HEK293 (cell line): ENCODE measurements around the gene NRSN2.
A peak's percentile ranks its signal among the peaks of the same experiment; 100 is the strongest.
"Not testable (repeated sequence)": the region's sequence is repeated elsewhere in the genome, so short reads cannot be mapped to it uniquely, and the experiment has no call there.

Experiments used
- CTCF ChIA-PET: fragments of 350-600 bp; formaldehyde crosslinking; extraction: SDS; loops from one replicate; lab custom pipeline; 2021; ENCODE audit warnings: antibody characterized with exemption; lab: Yijun Ruan, JAX
- POLR2A ChIA-PET: fragments of 300-600 bp; formaldehyde crosslinking; extraction: SDS; loops from one replicate; lab custom pipeline; 2020; ENCODE audit warnings: antibody characterized with exemption, inconsistent platforms; lab: Yijun Ruan, JAX
- H3K27ac ChIP-seq: fragments of 200-500 bp; sonication (Bioruptor generic); 2 replicates; pipeline ENCODE4 v1.5.1; 2014; ENCODE audit warnings: low read depth, low read length, control low read depth, inconsistent platforms; ENCODE audit errors: extremely low read depth
- H3K36me3 ChIP-seq, 2 experiments: fragments of 200-500 bp in 1 of 2; sonication (Bioruptor generic) in 1 of 2; 1 replicate in 1 of 2; 2 replicates in 1 of 2; pipeline ENCODE4 v1.5.1; 2014 to 2017; ENCODE audit warnings: inconsistent platforms in 2 of 2, low read length in 2 of 2; ENCODE audit not compliant: control insufficient read depth in 2 of 2, insufficient read depth in 1 of 2
- H3K4me1 ChIP-seq: fragments of 200-500 bp; sonication (Bioruptor generic); 2 replicates; pipeline ENCODE4 v1.5.1; 2014; ENCODE audit warnings: mild to moderate bottlenecking, low read length, inconsistent platforms; ENCODE audit not compliant: control insufficient read depth, insufficient read depth
- H3K4me3 ChIP-seq: 2 replicates; pipeline ENCODE4 v1.5.1; 2011; ENCODE audit warnings: low read depth, mild to moderate bottlenecking, control low read depth, low read length, moderate library complexity
- H3K9me3 ChIP-seq: fragments of 200-500 bp; sonication (Bioruptor generic); 2 replicates; pipeline ENCODE4 v1.5.1; 2014; ENCODE audit warnings: low read depth, low read length, inconsistent platforms; ENCODE audit not compliant: control insufficient read depth, insufficient read depth
- KLF8 ChIP-seq: fragments of 450-650 bp; formaldehyde crosslinking; IDR thresholded peaks from 2 replicates; pipeline ENCODE4 v1.5.1; 2016; ENCODE audit warnings: missing biosample characterization, missing genetic modification characterization
- SCRT1 ChIP-seq: fragments of 450-650 bp; formaldehyde crosslinking; IDR thresholded peaks from 2 replicates; pipeline ENCODE4 v1.5.1; 2016; ENCODE audit warnings: missing biosample characterization, missing genetic modification characterization, borderline replicate concordance
- SP2 ChIP-seq: fragments of 450-650 bp; formaldehyde crosslinking; IDR thresholded peaks from 2 replicates; pipeline ENCODE4 v1.5.1; 2016; ENCODE audit warnings: missing biosample characterization, missing genetic modification characterization
- ZIC2 ChIP-seq: fragments of 450-650 bp; formaldehyde crosslinking; IDR thresholded peaks from 2 replicates; pipeline ENCODE4 v1.5.1; 2016; ENCODE audit warnings: missing biosample characterization, missing genetic modification characterization
- ZNF121 ChIP-seq: fragments of 450-650 bp; formaldehyde crosslinking; IDR thresholded peaks from 2 replicates; pipeline ENCODE4 v1.5.1; 2016; ENCODE audit warnings: missing biosample characterization, missing genetic modification characterization
- ZNF132 ChIP-seq: fragments of 450-650 bp; formaldehyde crosslinking; IDR thresholded peaks from 2 replicates; pipeline ENCODE4 v1.5.1; 2017; ENCODE audit warnings: missing biosample characterization, missing genetic modification characterization, borderline replicate concordance
- ZNF2 ChIP-seq: fragments of 450-650 bp; formaldehyde crosslinking; IDR thresholded peaks from 2 replicates; pipeline ENCODE4 v1.5.1; 2016; ENCODE audit warnings: missing biosample characterization, missing genetic modification characterization
- ZNF23 ChIP-seq: fragments of 450-650 bp; formaldehyde crosslinking; IDR thresholded peaks from 2 replicates; pipeline ENCODE4 v1.5.1; 2016; ENCODE audit warnings: missing biosample characterization, missing genetic modification characterization, borderline replicate concordance
- ZNF24 ChIP-seq: fragments of 450-650 bp; formaldehyde crosslinking; IDR thresholded peaks from 2 replicates; pipeline ENCODE4 v1.5.1; 2016; ENCODE audit warnings: missing biosample characterization, missing genetic modification characterization
- ZNF366 ChIP-seq: fragments of 450-650 bp; formaldehyde crosslinking; conservative IDR thresholded peaks from 2 replicates; pipeline ENCODE4 v1.5.1; 2016; ENCODE audit warnings: missing biosample characterization, missing genetic modification characterization
- ZNF510 ChIP-seq: fragments of 450-650 bp; formaldehyde crosslinking; IDR thresholded peaks from 2 replicates; pipeline ENCODE4 v1.5.1; 2018; ENCODE audit warnings: mild to moderate bottlenecking, missing genetic modification characterization, missing biosample characterization; ENCODE audit not compliant: insufficient replicate concordance
- ZNF529 ChIP-seq: fragments of 450-650 bp; formaldehyde crosslinking; IDR thresholded peaks from 2 replicates; pipeline ENCODE4 v1.5.1; 2017; ENCODE audit warnings: missing genetic modification characterization, missing biosample characterization; ENCODE audit not compliant: insufficient replicate concordance
- ZNF549 ChIP-seq: fragments of 450-650 bp; IDR thresholded peaks from 2 replicates; pipeline ENCODE4 v1.5.1; 2018; ENCODE audit warnings: missing biosample characterization, missing genetic modification characterization, mild to moderate bottlenecking, inconsistent platforms, moderate library complexity
- ZNF558 ChIP-seq: fragments of 450-650 bp; formaldehyde crosslinking; IDR thresholded peaks from 2 replicates; pipeline ENCODE4 v1.5.1; 2016; ENCODE audit warnings: missing biosample characterization, missing genetic modification characterization
- ZNF660 ChIP-seq: fragments of 450-650 bp; IDR thresholded peaks from 2 replicates; pipeline ENCODE4 v1.5.1; 2018; ENCODE audit warnings: missing biosample characterization, mild to moderate bottlenecking, missing genetic modification characterization
- ZNF670 ChIP-seq: fragments of 450-650 bp; formaldehyde crosslinking; IDR thresholded peaks from 2 replicates; pipeline ENCODE4 v1.5.1; 2016; ENCODE audit warnings: missing biosample characterization, missing genetic modification characterization, low read depth
- ZNF776 ChIP-seq: fragments of 450-650 bp; formaldehyde crosslinking; IDR thresholded peaks from 2 replicates; pipeline ENCODE4 v1.5.0; 2017; ENCODE audit warnings: missing biosample characterization, missing genetic modification characterization, borderline replicate concordance
- ZNF830 ChIP-seq: fragments of 450-650 bp; IDR thresholded peaks from 2 replicates; pipeline ENCODE4 v1.5.0; 2018; ENCODE audit warnings: missing biosample characterization, missing genetic modification characterization, low read depth, mild to moderate bottlenecking, moderate library complexity
- TF ChIP-seq, protein P1 (sequence below): fragments of 450-650 bp; IDR thresholded peaks from 2 replicates; pipeline ENCODE4 v1.5.1; 2018; ENCODE audit warnings: missing biosample characterization, missing genetic modification characterization
- TF ChIP-seq, protein P2 (sequence below): fragments of 450-650 bp; formaldehyde crosslinking; IDR thresholded peaks from 2 replicates; pipeline ENCODE4 v1.5.1; 2016; ENCODE audit warnings: missing biosample characterization, missing genetic modification characterization
- TF ChIP-seq, protein P3 (sequence below): fragments of 450-650 bp; formaldehyde crosslinking; IDR thresholded peaks from 2 replicates; pipeline ENCODE4 v1.5.1; 2017; ENCODE audit warnings: missing biosample characterization, missing genetic modification characterization
- TF ChIP-seq, protein P4 (sequence below): fragments of 450-650 bp; IDR thresholded peaks from 2 replicates; pipeline ENCODE4 v1.5.1; 2018; ENCODE audit warnings: missing biosample characterization, mild to moderate bottlenecking, missing genetic modification characterization

NRSN2 gene

DNA sequence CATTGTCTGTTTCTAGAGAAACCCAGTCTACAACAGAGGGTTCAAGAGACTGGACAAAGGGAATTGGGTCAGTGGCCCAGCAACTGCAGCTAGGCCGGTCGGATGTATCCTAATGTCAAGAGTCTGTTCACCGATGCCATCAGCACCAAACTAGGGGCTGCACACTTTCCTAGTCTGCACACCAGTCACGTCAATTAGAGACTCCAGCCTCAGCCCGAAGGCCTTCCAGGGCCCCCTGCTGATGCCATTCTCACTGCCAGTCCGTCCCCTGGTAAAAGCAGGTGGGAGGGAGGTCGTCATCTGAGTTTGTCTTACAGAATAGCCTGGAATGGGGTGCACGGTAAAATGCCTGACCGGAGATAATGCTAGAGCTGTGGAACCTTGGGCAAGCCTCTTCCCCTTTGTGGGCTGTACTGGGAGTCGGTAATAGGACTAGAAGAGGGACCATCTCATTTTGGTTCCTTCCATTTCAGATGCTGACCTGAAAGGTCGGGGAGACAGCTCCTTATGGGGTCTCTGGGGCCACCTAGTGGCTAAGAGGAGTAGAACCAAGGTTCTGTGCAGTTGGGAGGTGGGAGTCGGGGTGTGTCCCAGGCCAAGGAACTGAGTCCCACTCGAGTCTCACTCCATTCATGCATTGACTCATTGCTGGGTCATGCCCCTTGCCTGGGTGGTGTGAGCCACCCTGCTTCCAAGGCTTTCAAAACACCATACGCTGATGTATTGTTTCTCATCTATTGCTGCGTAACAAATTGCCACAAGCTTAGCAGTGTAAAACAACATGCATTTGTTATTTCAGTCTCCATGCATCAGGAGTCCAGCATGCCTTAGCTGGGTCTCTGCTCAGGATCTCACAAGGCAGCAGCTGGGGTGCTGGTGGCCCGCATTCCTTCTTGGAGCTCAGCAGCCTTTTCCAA, 16.4 kb upstream of the NRSN2 start (continued):
- TF ChIP-seq ZNF23 (tag by site-specific recombination) (no peak), ZNF2 (tag by site-specific recombination) (no peak)

DNA sequence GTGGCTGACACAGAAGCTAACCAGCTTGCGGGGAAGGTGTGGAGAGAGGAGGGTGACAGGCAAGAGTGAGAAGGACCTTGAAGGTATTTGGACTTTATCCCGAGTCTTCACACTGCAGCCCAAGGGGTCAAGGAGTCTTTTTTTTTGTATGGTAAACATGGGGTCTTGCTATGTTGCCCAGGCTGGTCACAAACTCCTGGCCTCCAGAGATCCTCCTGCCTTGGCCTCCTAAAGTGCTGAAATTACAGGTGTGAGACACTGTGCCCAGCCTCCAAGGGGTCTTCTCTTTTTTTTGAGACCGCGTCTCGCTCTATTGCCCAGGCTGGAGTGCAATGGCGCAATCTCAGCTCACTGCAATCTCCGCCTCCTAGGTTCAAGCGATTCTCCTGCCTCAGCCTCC, 12.3 kb upstream of the NRSN2 start:
- POLR2A ChIA-PET = interaction anchor here (1.6 kb wide), 1 partner anchor 13 kb away, joined by 7 read pairs; the partner anchor contains the start of gene NRSN2
- CTCF ChIA-PET = interaction anchor here (1.3 kb wide), 1 partner anchor 65 kb away, joined by 4 read pairs; no protein-coding TSS in a partner anchor
- Histone ChIP-seq H3K9me3 (no peaks in the 10 kb centered on the region), H3K4me3 (no peak overlapping the region), H3K36me3 (no peaks in the 10 kb centered on the region), H3K4me1 (peaks cover 3% of the 10 kb centered on the region; the same call in 1 of the 2 replicates), H3K27ac (no peak overlapping the region)
- no peak for TF ChIP-seq ZNF660
- TF ChIP-seq ZNF121 (tag by site-specific recombination) = peak; percentile 47; the same call in 1 of the 2 replicates

DNA sequence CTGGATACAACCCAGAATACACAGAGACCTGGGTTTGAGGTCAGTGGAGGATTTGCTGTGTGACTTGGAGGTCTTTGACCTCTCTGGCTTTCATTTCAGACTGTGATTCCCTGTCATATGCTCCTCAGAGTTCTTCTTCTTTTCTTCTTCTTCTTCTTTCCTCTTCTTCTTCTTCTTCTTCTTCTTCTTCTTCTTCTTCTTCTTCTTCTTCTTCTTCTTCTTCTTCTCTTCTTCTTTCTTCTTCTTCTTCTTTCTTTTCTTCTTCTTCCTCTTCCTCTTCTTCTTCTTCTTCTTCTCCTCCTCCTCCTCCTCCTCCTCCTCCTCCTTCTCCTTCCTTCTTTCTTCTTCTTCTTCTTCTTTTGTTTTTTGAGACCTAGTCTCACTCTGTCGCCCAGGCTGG, 10.9 kb upstream of the NRSN2 start:
- peak; percentile 78 for TF ChIP-seq ZNF366
- TF ChIP-seq, protein P1, sequence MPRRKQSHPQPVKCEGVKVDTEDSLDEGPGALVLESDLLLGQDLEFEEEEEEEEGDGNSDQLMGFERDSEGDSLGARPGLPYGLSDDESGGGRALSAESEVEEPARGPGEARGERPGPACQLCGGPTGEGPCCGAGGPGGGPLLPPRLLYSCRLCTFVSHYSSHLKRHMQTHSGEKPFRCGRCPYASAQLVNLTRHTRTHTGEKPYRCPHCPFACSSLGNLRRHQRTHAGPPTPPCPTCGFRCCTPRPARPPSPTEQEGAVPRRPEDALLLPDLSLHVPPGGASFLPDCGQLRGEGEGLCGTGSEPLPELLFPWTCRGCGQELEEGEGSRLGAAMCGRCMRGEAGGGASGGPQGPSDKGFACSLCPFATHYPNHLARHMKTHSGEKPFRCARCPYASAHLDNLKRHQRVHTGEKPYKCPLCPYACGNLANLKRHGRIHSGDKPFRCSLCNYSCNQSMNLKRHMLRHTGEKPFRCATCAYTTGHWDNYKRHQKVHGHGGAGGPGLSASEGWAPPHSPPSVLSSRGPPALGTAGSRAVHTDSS = peak; percentile 92
- CTCF ChIA-PET, H3K4me3 ChIP-seq, H3K4me1 ChIP-seq, H3K9me3 ChIP-seq, H3K36me3 ChIP-seq, POLR2A ChIA-PET, H3K27ac ChIP-seq: not testable (repeated sequence)

DNA sequence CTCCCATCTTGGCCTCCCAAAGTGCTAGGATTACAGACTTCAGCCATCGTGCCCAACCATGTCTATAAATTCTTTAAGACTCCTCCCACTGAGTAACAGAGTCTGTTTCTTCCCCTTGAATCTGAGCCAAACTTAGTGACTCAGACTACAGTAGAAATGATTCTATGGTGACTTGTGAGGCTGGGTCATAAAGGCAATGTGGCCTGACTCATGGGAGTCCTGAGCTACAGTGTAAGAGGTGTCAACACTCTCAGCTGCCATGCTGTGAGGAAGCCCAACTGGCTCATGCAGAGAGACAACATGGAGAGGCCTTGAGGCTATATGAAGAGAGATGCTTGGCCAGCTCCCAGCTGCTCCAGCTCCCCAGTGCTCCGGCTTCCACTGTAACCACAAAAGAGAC, 5.2 kb upstream of the NRSN2 start:
- CTCF ChIA-PET = interaction anchor here (1.1 to 1.9 kb wide), 2 partner anchors 11 to 12 kb away, joined by 4 to 13 read pairs; no protein-coding TSS in a partner anchor
- Histone ChIP-seq H3K4me3 (no peak overlapping the region), H3K36me3 (peaks cover 0 to 4% of the 10 kb centered on the region in 2 experiments; a peak in 1 of 3 replicates), H3K9me3 (no peaks in the 10 kb centered on the region), H3K4me1 (peaks cover 4% of the 10 kb centered on the region), H3K27ac (no peak overlapping the region)
- POLR2A ChIA-PET = interaction anchor here (0.7 to 1.8 kb wide), 3 partner anchors 12 to 202 kb away, joined by 3 to 5 read pairs (median 4); partner anchors contain the start of gene CSNK2A1
- TF ChIP-seq ZNF24 (tag by site-specific recombination) = peak; percentile 85
- TF ChIP-seq, protein P2, sequence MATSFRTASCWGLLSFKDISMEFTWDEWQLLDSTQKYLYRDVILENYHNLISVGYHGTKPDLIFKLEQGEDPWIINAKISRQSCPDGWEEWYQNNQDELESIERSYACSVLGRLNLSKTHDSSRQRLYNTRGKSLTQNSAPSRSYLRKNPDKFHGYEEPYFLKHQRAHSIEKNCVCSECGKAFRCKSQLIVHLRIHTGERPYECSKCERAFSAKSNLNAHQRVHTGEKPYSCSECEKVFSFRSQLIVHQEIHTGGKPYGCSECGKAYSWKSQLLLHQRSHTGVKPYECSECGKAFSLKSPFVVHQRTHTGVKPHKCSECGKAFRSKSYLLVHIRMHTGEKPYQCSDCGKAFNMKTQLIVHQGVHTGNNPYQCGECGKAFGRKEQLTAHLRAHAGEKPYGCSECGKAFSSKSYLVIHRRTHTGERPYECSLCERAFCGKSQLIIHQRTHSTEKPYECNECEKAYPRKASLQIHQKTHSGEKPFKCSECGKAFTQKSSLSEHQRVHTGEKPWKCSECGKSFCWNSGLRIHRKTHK (tag by site-specific recombination) = 0 out of 2 replicates have a peak, but pooled peaks have one; percentile 51
- TF ChIP-seq ZNF510 = no peak
- TF ChIP-seq, protein P3, sequence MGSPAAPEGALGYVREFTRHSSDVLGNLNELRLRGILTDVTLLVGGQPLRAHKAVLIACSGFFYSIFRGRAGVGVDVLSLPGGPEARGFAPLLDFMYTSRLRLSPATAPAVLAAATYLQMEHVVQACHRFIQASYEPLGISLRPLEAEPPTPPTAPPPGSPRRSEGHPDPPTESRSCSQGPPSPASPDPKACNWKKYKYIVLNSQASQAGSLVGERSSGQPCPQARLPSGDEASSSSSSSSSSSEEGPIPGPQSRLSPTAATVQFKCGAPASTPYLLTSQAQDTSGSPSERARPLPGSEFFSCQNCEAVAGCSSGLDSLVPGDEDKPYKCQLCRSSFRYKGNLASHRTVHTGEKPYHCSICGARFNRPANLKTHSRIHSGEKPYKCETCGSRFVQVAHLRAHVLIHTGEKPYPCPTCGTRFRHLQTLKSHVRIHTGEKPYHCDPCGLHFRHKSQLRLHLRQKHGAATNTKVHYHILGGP = no peak
- TF ChIP-seq SCRT1 (tag by site-specific recombination) = no peak
- TF ChIP-seq ZIC2 (tag by site-specific recombination) = peak; percentile 54
- TF ChIP-seq ZNF776 (tag by site-specific recombination) = no peak
- TF ChIP-seq ZNF549 (tag by site-specific recombination) = no peak
- no peak for TF ChIP-seq ZNF830 (tag by site-specific recombination)
- no peak for TF ChIP-seq ZNF670 (tag by site-specific recombination)
- TF ChIP-seq ZNF366 = no peak
- peak; percentile 40 for TF ChIP-seq ZNF529 (tag by site-specific recombination)
- TF ChIP-seq, protein P4, sequence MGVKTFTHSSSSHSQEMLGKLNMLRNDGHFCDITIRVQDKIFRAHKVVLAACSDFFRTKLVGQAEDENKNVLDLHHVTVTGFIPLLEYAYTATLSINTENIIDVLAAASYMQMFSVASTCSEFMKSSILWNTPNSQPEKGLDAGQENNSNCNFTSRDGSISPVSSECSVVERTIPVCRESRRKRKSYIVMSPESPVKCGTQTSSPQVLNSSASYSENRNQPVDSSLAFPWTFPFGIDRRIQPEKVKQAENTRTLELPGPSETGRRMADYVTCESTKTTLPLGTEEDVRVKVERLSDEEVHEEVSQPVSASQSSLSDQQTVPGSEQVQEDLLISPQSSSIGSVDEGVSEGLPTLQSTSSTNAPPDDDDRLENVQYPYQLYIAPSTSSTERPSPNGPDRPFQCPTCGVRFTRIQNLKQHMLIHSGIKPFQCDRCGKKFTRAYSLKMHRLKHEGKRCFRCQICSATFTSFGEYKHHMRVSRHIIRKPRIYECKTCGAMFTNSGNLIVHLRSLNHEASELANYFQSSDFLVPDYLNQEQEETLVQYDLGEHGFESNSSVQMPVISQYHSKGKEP (tag by site-specific recombination) = no peak
- TF ChIP-seq SP2 = no peak
- TF ChIP-seq ZNF132 (tag by site-specific recombination) = no peak
- peak; percentile 38; the same call in 1 of the 2 replicates for TF ChIP-seq KLF8 (tag by site-specific recombination)
- TF ChIP-seq ZNF558 (tag by site-specific recombination) = 0 out of 2 replicates have a peak, but pooled peaks have one; percentile 44
